Loucy (cell line): ENCODE results near the gene CCDC8.

ENCODE experiments used
- CTCF ChIP-seq: fragments of 200-600 bp; sonication (generic); conservative IDR thresholded peaks from 2 replicates; pipeline ENCODE4 v1.5.1; 2014; ENCODE audit warnings: mild to moderate bottlenecking, antibody characterized with exemption, low read length
- EZH2phosphoT487 ChIP-seq: fragments of 200-600 bp; IDR thresholded peaks from 2 replicates; pipeline ENCODE4 v1.6.1; 2018; ENCODE audit warnings: antibody characterized with exemption, mild to moderate bottlenecking, moderate library complexity, borderline replicate concordance

GRCh38 chr19:46385636-46386035 is 27.7 kb downstream of the CCDC8 start:
- TF ChIP-seq CTCF (no peak), EZH2phosphoT487 (no peak)
